Uterus (tissue), 4 donors: ENCODE measurements around the gene TTC31. TPM values are rescaled to one million over a fixed set of nuclear protein-coding genes. Genes with fewer than 3 reads are reported as not detected.

Experiments
- DNase-seq, 2 donors: peaks; one replicate each; pipeline ENCODE4 v3.0.0-alpha.2; 2019 to 2020
- H3K27ac ChIP-seq, 2 donors: fragments of 200-600 bp; sonication (generic); 1 replicate in 1 of 2; 2 replicates in 1 of 2; pipeline ENCODE4 v1.5.1; 2016 to 2018
- H3K27me3 ChIP-seq, 2 donors: fragments of 200-600 bp; sonication (generic); one replicate each; pipeline ENCODE4 v1.5.1; 2018 to 2019; ENCODE audit warnings: control low read depth in 1 of 2
- H3K36me3 ChIP-seq, 2 donors: fragments of 200-600 bp; sonication (generic); one replicate each; pipeline ENCODE4 v1.5.1; 2019; ENCODE audit warnings: control low read depth in 1 of 2
- H3K4me1 ChIP-seq, 2 donors: fragments of 200-600 bp; sonication (generic); one replicate each; pipeline ENCODE4 v1.5.1; 2018 to 2019; ENCODE audit warnings: control low read depth in 1 of 2
- H3K4me3 ChIP-seq, 2 donors: fragments of 200-600 bp; sonication (generic); 1 replicate in 1 of 2; 2 replicates in 1 of 2; pipeline ENCODE4 v1.5.1; 2018 to 2019; ENCODE audit warnings: mild to moderate bottlenecking in 1 of 2
- H3K9me3 ChIP-seq, 2 donors: fragments of 200-600 bp; sonication (generic); one replicate each; pipeline ENCODE4 v1.5.1; 2019; ENCODE audit warnings: control low read depth in 1 of 2
- POLR2A ChIP-seq, 2 donors: fragments of 450-650 bp; IDR thresholded peaks; one replicate each; pipeline ENCODE4 v1.6.1; 2016; ENCODE audit warnings: antibody characterized with exemption in 2 of 2, mild to moderate bottlenecking in 1 of 2, moderate library complexity in 1 of 2
- intact Hi-C: fragments of 100-400 bp; cut with DNase I; formaldehyde crosslinking; loops from one replicate; pipeline ENCODE4 v1.15.1; 2023; ENCODE audit warnings: low total_unique reads
- total RNA-seq, 4 donors: library from RNA; depleted of rRNA in 3 of 4; stranded (reverse); fragments of >200 nt in 3 of 4; gene quantifications; one replicate each; pipeline versions ENCODE4 v1.1.0 to v1.2.4, GENCODE V29; 2014 to 2023
- TF ChIP-seq, protein P1 (sequence below), 4 experiments: fragments of 200-600 bp in 2 of 4; fragments of 450-650 bp in 2 of 4; sonication (generic) in 2 of 4; IDR thresholded peaks; one replicate each; pipeline ENCODE4 v1.5.1; 2016 to 2019; ENCODE audit warnings: antibody characterized with exemption in 4 of 4, mild to moderate bottlenecking in 2 of 4, moderate library complexity in 1 of 4
- donor health status: DM: yes; HTN: yes; CAD: no.

The TTC31 gene
- total RNA-seq, 4 donors from 2014 or later, result 8.5 to 29.2 (median 17.5) TPM

DNA sequence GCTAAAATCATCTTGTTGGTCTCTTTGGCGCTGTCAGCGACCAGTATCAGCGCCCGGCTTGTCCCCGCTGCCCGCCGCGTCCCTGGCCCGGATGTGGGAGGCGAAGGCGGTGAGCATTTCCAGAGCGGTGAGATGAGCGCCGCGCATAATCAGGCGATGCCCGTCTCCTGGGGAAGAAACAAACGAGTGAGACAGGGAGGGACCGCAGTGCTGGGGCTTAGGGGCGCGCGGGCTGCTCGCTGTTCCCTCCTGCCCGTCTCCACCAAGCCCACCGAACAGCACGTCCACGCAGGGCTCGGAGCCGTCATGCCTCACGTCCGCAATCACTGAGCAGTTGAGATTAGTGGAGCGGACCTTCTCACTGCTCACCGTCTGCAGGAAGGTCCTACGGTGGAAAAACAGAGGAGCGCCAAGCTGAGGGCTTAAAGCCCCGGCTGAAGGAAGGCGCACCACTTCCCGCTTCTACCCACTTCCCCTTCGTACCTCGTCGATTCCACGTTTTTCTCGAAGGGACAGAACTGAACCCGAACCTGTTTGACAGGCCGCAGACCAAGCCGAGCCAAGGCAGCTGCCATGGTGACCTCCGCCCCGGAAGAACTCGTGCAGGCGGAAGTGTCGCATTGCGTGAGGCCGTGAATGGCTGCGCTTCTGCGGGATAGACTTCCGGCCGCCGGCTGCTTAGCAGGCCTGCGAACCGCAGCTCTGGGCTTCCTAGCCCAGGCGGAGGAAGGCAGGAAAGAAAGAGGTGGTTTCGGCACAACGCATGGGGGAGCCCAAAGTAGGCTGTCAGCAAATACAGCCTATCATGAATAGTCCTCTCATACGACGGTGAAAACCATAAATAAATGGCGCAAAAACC, 10.6 kb upstream of the TTC31 start, which contains the start of gene MRPL53:
Gene MRPL53, minus strand, starts transcription at position 595 of the 859 bp plus-strand sequence. Its CDS starts 20 bp downstream, at position 575.
- intact Hi-C loops, result no loop called here
- no peaks in the 10 kb centered on the region for H3K36me3 ChIP-seq
- H3K4me3 ChIP-seq, result peak within 1 kb of the TSS; percentile 57 to 63
- peak within 1 kb of the TSS; percentile 77 to 82 for H3K27ac ChIP-seq
- no peaks in the 10 kb centered on the region for H3K27me3 ChIP-seq
- DNase-seq, result peak; percentile 92 to 93
- no peaks in the 10 kb centered on the region for H3K4me1 ChIP-seq
- no peaks in the 10 kb centered on the region for H3K9me3 ChIP-seq
- TF ChIP-seq, protein P1, sequence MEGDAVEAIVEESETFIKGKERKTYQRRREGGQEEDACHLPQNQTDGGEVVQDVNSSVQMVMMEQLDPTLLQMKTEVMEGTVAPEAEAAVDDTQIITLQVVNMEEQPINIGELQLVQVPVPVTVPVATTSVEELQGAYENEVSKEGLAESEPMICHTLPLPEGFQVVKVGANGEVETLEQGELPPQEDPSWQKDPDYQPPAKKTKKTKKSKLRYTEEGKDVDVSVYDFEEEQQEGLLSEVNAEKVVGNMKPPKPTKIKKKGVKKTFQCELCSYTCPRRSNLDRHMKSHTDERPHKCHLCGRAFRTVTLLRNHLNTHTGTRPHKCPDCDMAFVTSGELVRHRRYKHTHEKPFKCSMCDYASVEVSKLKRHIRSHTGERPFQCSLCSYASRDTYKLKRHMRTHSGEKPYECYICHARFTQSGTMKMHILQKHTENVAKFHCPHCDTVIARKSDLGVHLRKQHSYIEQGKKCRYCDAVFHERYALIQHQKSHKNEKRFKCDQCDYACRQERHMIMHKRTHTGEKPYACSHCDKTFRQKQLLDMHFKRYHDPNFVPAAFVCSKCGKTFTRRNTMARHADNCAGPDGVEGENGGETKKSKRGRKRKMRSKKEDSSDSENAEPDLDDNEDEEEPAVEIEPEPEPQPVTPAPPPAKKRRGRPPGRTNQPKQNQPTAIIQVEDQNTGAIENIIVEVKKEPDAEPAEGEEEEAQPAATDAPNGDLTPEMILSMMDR (IDR thresholded peaks at IDR 0.05), result peak in 1 of 4 experiments; percentile 2
- peak; percentile 55 to 70 for TF ChIP-seq POLR2A (IDR thresholded peaks at IDR 0.05)

DNA sequence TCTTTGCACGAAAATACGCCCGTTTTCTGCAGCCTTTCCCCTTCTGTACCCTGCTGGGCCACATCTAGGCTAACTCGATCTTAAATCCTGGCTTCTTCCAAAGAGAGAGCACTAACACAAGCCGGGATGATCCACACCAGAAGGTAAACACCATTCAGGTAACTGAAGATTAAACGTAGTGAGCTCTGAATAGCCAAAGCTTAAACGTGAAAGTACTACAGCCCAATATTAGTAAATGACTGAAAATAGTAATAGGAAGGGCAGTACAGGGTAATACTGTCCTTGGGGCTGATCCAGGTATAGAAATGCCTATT, 10.0 kb upstream of the TTC31 start:
- Histone ChIP-seq H3K9me3 (no peaks in the 10 kb centered on the region), H3K27ac (peak overlapping the region; percentile 77 to 82), H3K4me1 (no peaks in the 10 kb centered on the region), H3K27me3 (no peaks in the 10 kb centered on the region), H3K36me3 (no peaks in the 10 kb centered on the region), H3K4me3 (peak overlapping the region; percentile 57 to 63)
- intact Hi-C loops, result no loop called here
- no peak for DNase-seq
- TF ChIP-seq, protein P1 (IDR thresholded peaks at IDR 0.05), result no peak
- TF ChIP-seq POLR2A (IDR thresholded peaks at IDR 0.05), result no peak

- no peak for DNase-seq
- Histone ChIP-seq H3K36me3 (no peaks in the 10 kb centered on the region), H3K27ac (no peak overlapping the region), H3K4me1 (no peaks in the 10 kb centered on the region), H3K4me3 (no peak overlapping the region), H3K9me3 (no peaks in the 10 kb centered on the region), H3K27me3 (no peaks in the 10 kb centered on the region)
- intact Hi-C loops, result no loop called here
- TF ChIP-seq, protein P1 (IDR thresholded peaks at IDR 0.05), result no peak
These were observed 8.4 kb upstream of the TTC31 start for GRCh38 chr2:74474481-74474880.

GRCh38 chr2:74474899-74475298, 8.0 kb upstream of the TTC31 start:
- Histone ChIP-seq H3K36me3 (no peaks in the 10 kb centered on the region), H3K4me3 (no peak overlapping the region), H3K27me3 (no peaks in the 10 kb centered on the region), H3K9me3 (no peaks in the 10 kb centered on the region), H3K4me1 (no peaks in the 10 kb centered on the region), H3K27ac (no peak overlapping the region)
- DNase-seq, result no peak
- intact Hi-C loops, result no loop called here
- no peak for TF ChIP-seq POLR2A (IDR thresholded peaks at IDR 0.05)
- TF ChIP-seq, protein P1 (IDR thresholded peaks at IDR 0.05), result no peak

GRCh38 chr2:74481431-74481830, 1.4 kb upstream of the TTC31 start:
- H3K27me3 ChIP-seq, result no peaks in the 10 kb centered on the region
- intact Hi-C loops, result no loop called here

More at GRCh38 chr2:74481431-74481830, 1.4 kb upstream of the TTC31 start:
- peak overlapping the region; percentile 91 to 93 for H3K4me3 ChIP-seq
- no peaks in the 10 kb centered on the region for H3K9me3 ChIP-seq
- no peaks in the 10 kb centered on the region for H3K36me3 ChIP-seq
- H3K4me1 ChIP-seq, result peaks cover 0 to 10% of the 10 kb centered on the region in 2 donors
- no peak for DNase-seq
- H3K27ac ChIP-seq, result no peak overlapping the region
- TF ChIP-seq, protein P1 (IDR thresholded peaks at IDR 0.05), result no peak
- TF ChIP-seq POLR2A (IDR thresholded peaks at IDR 0.05), result no peak
